A673 (cell line): ENCODE data around the gene CDK4. TPM values are rescaled to one million over a fixed set of nuclear protein-coding genes. Genes with fewer than 3 reads are reported as not detected.

Experiments used
- BruUV-seq: library from RNA; stranded (reverse); fragments of 400-500 nt; replicated peaks from 2 replicates; lab custom pipeline; 2021; lab: Mats Ljungman, UMichigan
- CTCF ChIA-PET: fragments of 300-600 bp; sonication (Branson Sonifier 250); formaldehyde crosslinking; loops from one replicate; lab custom pipeline; 2022; ENCODE audit warnings: antibody characterized with exemption; lab: Charles Lee
- POLR2A ChIA-PET: fragments of 300-600 bp; sonication (Branson Sonifier 250); formaldehyde crosslinking; loops from one replicate; lab custom pipeline; 2022; ENCODE audit warnings: antibody characterized with exemption; ENCODE audit not compliant: low non-redundant PET; lab: Charles Lee
- DNase-seq: peaks from one replicate; pipeline ENCODE4 v3.0.0-alpha.2; 2015; ENCODE audit warnings: low spot score
- H3K27ac ChIP-seq: fragments of 200-600 bp; sonication (generic); 2 replicates; pipeline ENCODE4 v1.5.1; 2016; ENCODE audit warnings: mixed run types, low read depth, mild to moderate bottlenecking, mixed read lengths, antibody characterized with exemption, low read length; ENCODE audit not compliant: poor library complexity, severe bottlenecking
- H3K27me3 ChIP-seq: fragments of 200-600 bp; sonication (generic); replicated peaks from 2 replicates; pipeline ENCODE4 v1.6.1; 2017; ENCODE audit warnings: mixed run types, low read depth, mild to moderate bottlenecking, mixed read lengths, antibody characterized with exemption, low read length; ENCODE audit not compliant: insufficient read depth, poor library complexity
- H3K36me3 ChIP-seq: fragments of 200-600 bp; sonication (generic); 2 replicates; pipeline ENCODE4 v1.6.1; 2016; ENCODE audit warnings: mixed run types, mild to moderate bottlenecking, mixed read lengths, antibody characterized with exemption, low read length; ENCODE audit not compliant: insufficient read depth, poor library complexity, severe bottlenecking
- H3K4me1 ChIP-seq: fragments of 200-600 bp; sonication (generic); 2 replicates; pipeline ENCODE4 v1.6.1; 2017; ENCODE audit warnings: mixed run types, mild to moderate bottlenecking, mixed read lengths, antibody characterized with exemption, low read length; ENCODE audit not compliant: insufficient read depth, poor library complexity, severe bottlenecking
- H3K4me3 ChIP-seq: fragments of 200-600 bp; sonication (generic); 2 replicates; pipeline ENCODE4 v1.5.1; 2016; ENCODE audit warnings: low read depth, mixed run types, mild to moderate bottlenecking, mixed read lengths, low read length; ENCODE audit not compliant: poor library complexity, severe bottlenecking
- H3K9me3 ChIP-seq: fragments of 200-600 bp; sonication (generic); 2 replicates; pipeline ENCODE4 v1.6.1; 2016; ENCODE audit warnings: mixed run types, low read depth, mild to moderate bottlenecking, mixed read lengths, antibody characterized with exemption, low read length; ENCODE audit not compliant: poor library complexity, severe bottlenecking
- EZH2 ChIP-seq: fragments of 200-600 bp; sonication (generic); IDR thresholded peaks from 2 replicates; pipeline ENCODE4 v1.6.1; 2017; ENCODE audit warnings: borderline replicate concordance, low read depth, mild to moderate bottlenecking, mixed read lengths, antibody characterized with exemption, low read length; ENCODE audit not compliant: poor library complexity, severe bottlenecking
- intact Hi-C: fragments of 100-400 bp; cut with micrococcal nuclease; formaldehyde crosslinking; loops from one replicate; pipeline ENCODE4 v1.10.0; 2022; ENCODE audit not compliant: unreplicated experiment
- total RNA-seq: library from RNA; stranded (reverse); gene quantifications from 2 replicates; pipeline ENCODE4 v1.2.3, GENCODE V29; 2021
- TF ChIP-seq, protein P1 (sequence below): fragments of 300-800, 200-600 bp; sonication (generic); conservative IDR thresholded peaks from 2 replicates; pipeline ENCODE4 v1.5.1; 2017; ENCODE audit warnings: low read depth, mild to moderate bottlenecking, antibody characterized with exemption, low read length, moderate library complexity, mixed read lengths

Gene CDK4
- total RNA-seq, 1 experiment from 2014 or later: 247 TPM

DNA sequence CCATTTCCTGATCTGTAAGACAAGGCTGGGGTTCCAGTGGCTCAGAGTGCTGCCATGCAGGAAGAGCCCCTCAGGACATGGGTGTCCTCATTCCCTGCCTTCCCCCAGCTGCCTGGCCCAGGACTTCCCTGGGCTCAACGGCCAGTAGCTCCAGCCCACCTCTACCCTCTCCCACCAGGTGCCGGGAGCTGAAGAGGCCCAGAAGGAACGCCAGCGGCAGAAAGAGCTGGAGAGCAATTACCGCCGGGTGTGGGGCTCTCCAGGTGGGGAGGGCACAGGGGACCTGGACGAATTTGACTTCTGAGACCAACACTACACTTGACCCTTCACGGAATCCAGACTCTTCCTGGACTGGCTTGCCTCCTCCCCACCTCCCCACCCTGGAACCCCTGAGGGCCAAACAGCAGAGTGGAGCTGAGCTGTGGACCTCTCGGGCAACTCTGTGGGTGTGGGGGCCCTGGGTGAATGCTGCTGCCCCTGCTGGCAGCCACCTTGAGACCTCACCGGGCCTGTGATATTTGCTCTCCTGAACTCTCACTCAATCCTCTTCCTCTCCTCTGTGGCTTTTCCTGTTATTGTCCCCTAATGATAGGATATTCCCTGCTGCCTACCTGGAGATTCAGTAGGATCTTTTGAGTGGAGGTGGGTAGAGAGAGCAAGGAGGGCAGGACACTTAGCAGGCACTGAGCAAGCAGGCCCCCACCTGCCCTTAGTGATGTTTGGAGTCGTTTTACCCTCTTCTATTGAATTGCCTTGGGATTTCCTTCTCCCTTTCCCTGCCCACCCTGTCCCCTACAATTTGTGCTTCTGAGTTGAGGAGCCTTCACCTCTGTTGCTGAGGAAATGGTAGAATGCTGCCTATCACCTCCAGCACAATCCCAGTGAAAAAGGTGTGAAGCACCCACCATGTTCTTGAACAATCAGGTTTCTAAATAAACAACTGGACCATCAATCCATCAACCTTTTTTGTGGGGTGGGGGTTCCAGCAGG, 31.2 kb downstream of the CDK4 start:
- H3K27me3 ChIP-seq: no peaks in the 10 kb centered on the region
- intact Hi-C loops: no loop called here
- DNase-seq: no peak
- ChIA-PET CTCF (no interaction called here), POLR2A (no interaction called here)
- BruUV-seq: TSS peak; percentile 85
- TF ChIP-seq EZH2: no peak
- TF ChIP-seq, protein P1, sequence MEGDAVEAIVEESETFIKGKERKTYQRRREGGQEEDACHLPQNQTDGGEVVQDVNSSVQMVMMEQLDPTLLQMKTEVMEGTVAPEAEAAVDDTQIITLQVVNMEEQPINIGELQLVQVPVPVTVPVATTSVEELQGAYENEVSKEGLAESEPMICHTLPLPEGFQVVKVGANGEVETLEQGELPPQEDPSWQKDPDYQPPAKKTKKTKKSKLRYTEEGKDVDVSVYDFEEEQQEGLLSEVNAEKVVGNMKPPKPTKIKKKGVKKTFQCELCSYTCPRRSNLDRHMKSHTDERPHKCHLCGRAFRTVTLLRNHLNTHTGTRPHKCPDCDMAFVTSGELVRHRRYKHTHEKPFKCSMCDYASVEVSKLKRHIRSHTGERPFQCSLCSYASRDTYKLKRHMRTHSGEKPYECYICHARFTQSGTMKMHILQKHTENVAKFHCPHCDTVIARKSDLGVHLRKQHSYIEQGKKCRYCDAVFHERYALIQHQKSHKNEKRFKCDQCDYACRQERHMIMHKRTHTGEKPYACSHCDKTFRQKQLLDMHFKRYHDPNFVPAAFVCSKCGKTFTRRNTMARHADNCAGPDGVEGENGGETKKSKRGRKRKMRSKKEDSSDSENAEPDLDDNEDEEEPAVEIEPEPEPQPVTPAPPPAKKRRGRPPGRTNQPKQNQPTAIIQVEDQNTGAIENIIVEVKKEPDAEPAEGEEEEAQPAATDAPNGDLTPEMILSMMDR: no peak
- H3K4me3 ChIP-seq: no peak overlapping the region
- no peaks in the 10 kb centered on the region for H3K9me3 ChIP-seq
- H3K36me3 ChIP-seq: peaks cover 15% of the 10 kb centered on the region
- no peak overlapping the region for H3K27ac ChIP-seq
- no peaks in the 10 kb centered on the region for H3K4me1 ChIP-seq

DNA sequence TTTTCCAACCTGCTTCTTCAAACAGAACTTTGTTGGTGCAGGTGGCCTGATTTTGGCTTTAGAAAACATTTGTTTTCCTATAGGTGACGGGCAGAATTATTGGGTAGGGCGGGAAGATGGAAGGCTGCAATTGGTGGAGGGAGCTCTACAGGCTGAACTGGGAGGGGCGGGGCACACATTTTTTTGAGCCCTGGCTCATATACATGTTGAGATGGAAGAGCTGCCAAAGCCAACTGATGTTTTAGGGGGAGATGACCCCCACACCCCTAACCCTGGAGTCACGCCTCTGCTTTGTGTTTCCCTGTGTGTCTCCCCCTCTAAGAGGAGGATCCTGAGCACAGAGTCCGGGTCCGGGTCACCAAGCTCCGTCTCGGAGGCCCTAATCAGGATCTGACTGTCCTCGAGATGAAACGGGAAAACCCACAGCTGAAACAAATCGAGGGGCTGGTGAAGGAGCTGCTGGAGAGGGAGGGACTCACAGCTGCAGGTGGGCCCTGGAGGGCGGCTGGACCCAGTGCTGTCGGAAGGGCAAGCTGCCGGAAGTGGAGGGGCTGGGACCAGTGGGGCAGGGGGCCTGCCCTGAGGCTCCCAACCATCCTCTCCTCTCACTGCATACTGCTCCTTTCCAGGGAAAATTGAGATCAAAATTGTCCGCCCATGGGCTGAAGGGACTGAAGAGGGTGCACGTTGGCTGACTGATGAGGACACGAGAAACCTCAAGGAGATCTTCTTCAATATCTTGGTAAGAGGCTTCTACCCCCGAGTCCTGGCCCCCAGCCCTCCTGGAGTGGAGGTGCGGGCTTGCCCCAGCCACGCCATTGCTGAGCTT, 32.1 kb downstream of the CDK4 start:
- CTCF ChIA-PET: no interaction called here
- H3K4me1 ChIP-seq: no peaks in the 10 kb centered on the region
- no peaks in the 10 kb centered on the region for H3K27me3 ChIP-seq
- H3K9me3 ChIP-seq: no peaks in the 10 kb centered on the region
- intact Hi-C loops: no loop called here
- no peak overlapping the region for H3K4me3 ChIP-seq
- no peak for DNase-seq
- no peak overlapping the region for H3K27ac ChIP-seq
- POLR2A ChIA-PET: no interaction called here
- BruUV-seq: no TSS peak
- no peak for TF ChIP-seq EZH2
- TF ChIP-seq, protein P1: no peak
- peaks cover 15% of the 10 kb centered on the region for H3K36me3 ChIP-seq

DNA sequence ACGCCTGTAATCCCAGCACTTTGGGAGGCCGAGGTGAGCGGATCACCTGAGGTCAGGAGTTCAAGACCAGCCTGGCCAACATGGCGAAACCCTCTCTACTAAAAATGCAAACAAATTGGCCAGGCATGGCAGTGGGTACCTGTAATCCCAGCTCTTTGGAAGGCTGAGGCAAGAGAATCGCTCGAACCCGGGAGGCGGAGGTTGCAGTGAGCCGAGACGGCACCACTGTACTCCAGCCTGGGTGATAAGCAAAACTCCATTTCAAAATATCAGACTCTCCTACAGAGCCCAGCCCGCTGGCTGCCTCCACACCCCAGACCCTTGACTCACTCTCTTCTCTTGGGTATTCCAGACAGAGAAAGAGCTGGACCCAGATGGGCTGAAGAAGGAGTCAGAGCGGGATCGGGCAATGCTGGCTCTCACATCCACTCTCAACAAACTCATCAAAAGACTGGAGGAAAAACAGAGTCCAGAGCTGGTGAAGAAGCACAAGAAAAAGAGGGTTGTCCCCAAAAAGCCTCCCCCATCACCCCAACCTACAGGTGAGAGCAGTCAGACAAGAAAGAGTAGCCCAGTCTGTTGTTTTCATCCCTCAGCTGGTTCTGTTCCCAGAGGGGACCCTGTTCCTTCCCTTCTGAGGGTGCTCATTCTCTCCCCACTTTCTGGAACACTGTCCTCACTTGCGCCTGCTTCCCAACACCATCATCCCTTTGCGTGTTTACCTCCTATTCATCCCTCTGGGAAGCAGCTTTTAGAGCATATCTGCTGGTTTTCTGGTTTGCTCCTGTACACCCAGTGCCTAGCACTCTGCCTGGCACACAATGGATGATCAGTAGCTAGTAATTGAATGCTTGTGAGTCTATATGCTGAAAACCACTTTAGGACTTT, 33.2 kb downstream of the CDK4 start:
- Histone ChIP-seq H3K36me3 (peaks cover 15% of the 10 kb centered on the region), H3K4me1 (no peaks in the 10 kb centered on the region), H3K27me3 (no peaks in the 10 kb centered on the region), H3K9me3 (no peaks in the 10 kb centered on the region), H3K4me3 (no peak overlapping the region), H3K27ac (no peak overlapping the region)
- intact Hi-C loops: no loop called here
- no peak for DNase-seq
- ChIA-PET CTCF (no interaction called here), POLR2A (no interaction called here)
- TF ChIP-seq EZH2: no peak
- TF ChIP-seq, protein P1: no peak
- no TSS peak for BruUV-seq
